NCI-H2107 treated with DMSO at 0.1 percent for 48 hours (cell line): Measurements from ENCODE around the gene MARCHF7.

Source experiments
- DNase-seq: peaks from one replicate; lab custom pipeline; 2025; ENCODE audit not compliant: unreplicated experiment; lab: John Stamatoyannopoulos, UW

The MARCHF7 gene

DNA sequence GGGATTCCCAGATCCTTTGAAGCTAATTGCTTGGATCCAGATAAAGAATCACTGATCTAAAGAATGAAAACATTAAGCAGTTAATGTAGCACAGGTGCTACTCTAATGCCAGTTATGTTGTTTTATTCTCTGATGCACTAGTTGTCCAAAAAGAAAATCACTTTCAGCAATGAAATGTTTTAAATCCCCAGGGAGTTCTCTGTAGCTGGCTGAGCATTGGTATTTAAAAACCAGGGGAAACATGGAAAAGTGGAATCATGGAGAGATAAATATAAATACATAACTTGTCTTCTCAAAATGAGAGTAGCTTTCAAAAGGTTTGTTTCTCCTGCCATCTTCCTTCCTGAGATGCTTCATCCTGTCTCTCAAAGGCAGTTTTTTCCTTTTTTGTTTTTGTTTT lies 48.0 kb downstream of the MARCHF7 start:
- DNase-seq, result no peak

DNA sequence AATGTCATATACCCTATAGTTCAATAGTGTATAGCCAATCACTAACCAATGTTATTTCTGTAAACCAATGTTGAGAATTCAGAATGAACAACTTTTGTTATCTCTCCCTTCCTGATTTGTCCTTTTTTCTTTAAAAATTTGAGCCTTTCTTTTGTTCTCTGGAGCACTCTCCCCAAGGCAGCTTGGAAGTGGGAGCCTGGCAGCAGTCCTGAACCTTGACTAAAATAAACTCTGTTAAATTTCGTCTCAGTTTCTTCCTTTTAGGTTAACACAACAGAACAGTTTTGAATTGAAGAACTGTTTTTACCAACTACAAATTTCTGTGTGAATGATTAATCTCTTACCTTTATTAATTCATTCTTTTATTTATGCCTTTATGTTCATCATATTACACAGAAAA lies 49.8 kb downstream of the MARCHF7 start:
- no peak for DNase-seq
